ENCODE data around the gene DCT.
"Not testable (repeated sequence)": the region's sequence is repeated elsewhere in the genome, so short reads cannot be mapped to it uniquely, and the experiment has no call there.

The DCT gene

GRCh38 chr13:94479616-94480015 lies at the start of gene DCT:
TSS of gene DCT (minus strand) at chr13:94479682. CDS start at chr13:94479255, 427 bp downstream.
- no peak for DNase-seq

GRCh38 chr13:94526956-94527355 lies 47.5 kb upstream of the DCT start:
- not testable (repeated sequence) for DNase-seq

- no peak for DNase-seq
These were observed 46.3 kb upstream of the DCT start for GRCh38 chr13:94525781-94526180.

GRCh38 chr13:94524407-94524806 lies 44.9 kb upstream of the DCT start:
- no peak for DNase-seq

- no peak for DNase-seq
These were observed 40.5 kb upstream of the DCT start for GRCh38 chr13:94520001-94520400.

GRCh38 chr13:94516456-94516855 lies 37.0 kb upstream of the DCT start:
- DNase-seq: no peak

- DNase-seq: no peak
These were observed 36.4 kb upstream of the DCT start for GRCh38 chr13:94515911-94516310.

GRCh38 chr13:94515374-94515773 lies 35.9 kb upstream of the DCT start:
- no peak for DNase-seq

GRCh38 chr13:94513026-94513425 lies 33.5 kb upstream of the DCT start:
- DNase-seq: no peak

- DNase-seq: no peak
These were observed 26.2 kb upstream of the DCT start for GRCh38 chr13:94505730-94506129.

GRCh38 chr13:94503851-94504250 lies 24.4 kb upstream of the DCT start:
- no peak for DNase-seq

- not testable (repeated sequence) for DNase-seq
These were observed 19.3 kb upstream of the DCT start for GRCh38 chr13:94498831-94499230.

GRCh38 chr13:94495806-94496205 lies 16.3 kb upstream of the DCT start:
- DNase-seq: no peak

- DNase-seq: no peak
These were observed 14.5 kb upstream of the DCT start for GRCh38 chr13:94494026-94494425.

GRCh38 chr13:94487043-94487442 lies 7.6 kb upstream of the DCT start:
- no peak for DNase-seq

GRCh38 chr13:94483970-94484369 lies 4.5 kb upstream of the DCT start:
- DNase-seq: no peak

GRCh38 chr13:94481941-94482340 lies 2.5 kb upstream of the DCT start:
- no peak for DNase-seq

GRCh38 chr13:94480672-94481145 lies 1.2 kb upstream of the DCT start:
- DNase-seq: no peak

- no peak for DNase-seq
These were observed 569 bp downstream of the DCT start for GRCh38 chr13:94478913-94479312.

GRCh38 chr13:94470126-94470525 lies 9.4 kb downstream of the DCT start:
- no peak for DNase-seq

- DNase-seq: peak; percentile 4
These were observed 14.7 kb downstream of the DCT start for GRCh38 chr13:94464771-94465170.

- no peak for DNase-seq
These were observed 16.8 kb downstream of the DCT start for GRCh38 chr13:94462670-94463069.

GRCh38 chr13:94459116-94459515 lies 20.4 kb downstream of the DCT start:
- DNase-seq: no peak

- DNase-seq: no peak
These were observed 24.1 kb downstream of the DCT start for GRCh38 chr13:94455414-94455813.

GRCh38 chr13:94454906-94455305 lies 24.6 kb downstream of the DCT start:
- DNase-seq: no peak

GRCh38 chr13:94454334-94454733 lies 25.1 kb downstream of the DCT start:
- no peak for DNase-seq

All from stimulated activated naive CD4-positive, alpha-beta T cell treated with Interleukin-2 at 50 U/mL for 16 hours (primary cell).